ENCODE data around the gene NCAN. TPM values are rescaled to one million over a fixed set of nuclear protein-coding genes. Genes with fewer than 3 reads are reported as not detected.

Gene NCAN
- total RNA-seq, 1 donor from 2014 or later = not detected

- no peak for DNase-seq
- no peak overlapping the region for H3K27ac ChIP-seq
- no peak overlapping the region for H3K4me3 ChIP-seq
- TF ChIP-seq, protein P1, sequence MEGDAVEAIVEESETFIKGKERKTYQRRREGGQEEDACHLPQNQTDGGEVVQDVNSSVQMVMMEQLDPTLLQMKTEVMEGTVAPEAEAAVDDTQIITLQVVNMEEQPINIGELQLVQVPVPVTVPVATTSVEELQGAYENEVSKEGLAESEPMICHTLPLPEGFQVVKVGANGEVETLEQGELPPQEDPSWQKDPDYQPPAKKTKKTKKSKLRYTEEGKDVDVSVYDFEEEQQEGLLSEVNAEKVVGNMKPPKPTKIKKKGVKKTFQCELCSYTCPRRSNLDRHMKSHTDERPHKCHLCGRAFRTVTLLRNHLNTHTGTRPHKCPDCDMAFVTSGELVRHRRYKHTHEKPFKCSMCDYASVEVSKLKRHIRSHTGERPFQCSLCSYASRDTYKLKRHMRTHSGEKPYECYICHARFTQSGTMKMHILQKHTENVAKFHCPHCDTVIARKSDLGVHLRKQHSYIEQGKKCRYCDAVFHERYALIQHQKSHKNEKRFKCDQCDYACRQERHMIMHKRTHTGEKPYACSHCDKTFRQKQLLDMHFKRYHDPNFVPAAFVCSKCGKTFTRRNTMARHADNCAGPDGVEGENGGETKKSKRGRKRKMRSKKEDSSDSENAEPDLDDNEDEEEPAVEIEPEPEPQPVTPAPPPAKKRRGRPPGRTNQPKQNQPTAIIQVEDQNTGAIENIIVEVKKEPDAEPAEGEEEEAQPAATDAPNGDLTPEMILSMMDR (IDR thresholded peaks at IDR 0.05) = no peak
- intact Hi-C loops (cut with DNase I) = no loop called here
- H3K9me3 ChIP-seq = peaks cover 10% of the 10 kb centered on the region
- peaks cover 31% of the 10 kb centered on the region for H3K27me3 ChIP-seq
- peaks cover 6% of the 10 kb centered on the region for H3K4me1 ChIP-seq
- no peaks in the 10 kb centered on the region for H3K36me3 ChIP-seq
- ATAC-seq = no peak
Measured at GRCh38 chr19:19229701-19230100, 17.9 kb downstream of the NCAN start.

GRCh38 chr19:19230999-19231398 is 19.2 kb downstream of the NCAN start:
- no peaks in the 10 kb centered on the region for H3K36me3 ChIP-seq
- DNase-seq = no peak
- TF ChIP-seq, protein P1 (IDR thresholded peaks at IDR 0.05) = no peak
- H3K9me3 ChIP-seq = peaks cover 13% of the 10 kb centered on the region
- no peak for ATAC-seq
- H3K4me1 ChIP-seq = no peaks in the 10 kb centered on the region
- intact Hi-C loops (cut with DNase I) = no loop called here
- H3K27me3 ChIP-seq = peaks cover 22% of the 10 kb centered on the region
- H3K27ac ChIP-seq = no peak overlapping the region
- no peak overlapping the region for H3K4me3 ChIP-seq

GRCh38 chr19:19232261-19232721 is 20.5 kb downstream of the NCAN start:
- Histone ChIP-seq H3K27ac (no peak overlapping the region), H3K36me3 (no peaks in the 10 kb centered on the region), H3K9me3 (peaks cover 13% of the 10 kb centered on the region), H3K27me3 (peaks cover 10% of the 10 kb centered on the region), H3K4me1 (no peaks in the 10 kb centered on the region), H3K4me3 (no peak overlapping the region)
- DNase-seq (no peak), ATAC-seq (no peak)
- TF ChIP-seq, protein P1 (IDR thresholded peaks at IDR 0.05) = no peak
- intact Hi-C loops (cut with DNase I) = no loop called here

DNA sequence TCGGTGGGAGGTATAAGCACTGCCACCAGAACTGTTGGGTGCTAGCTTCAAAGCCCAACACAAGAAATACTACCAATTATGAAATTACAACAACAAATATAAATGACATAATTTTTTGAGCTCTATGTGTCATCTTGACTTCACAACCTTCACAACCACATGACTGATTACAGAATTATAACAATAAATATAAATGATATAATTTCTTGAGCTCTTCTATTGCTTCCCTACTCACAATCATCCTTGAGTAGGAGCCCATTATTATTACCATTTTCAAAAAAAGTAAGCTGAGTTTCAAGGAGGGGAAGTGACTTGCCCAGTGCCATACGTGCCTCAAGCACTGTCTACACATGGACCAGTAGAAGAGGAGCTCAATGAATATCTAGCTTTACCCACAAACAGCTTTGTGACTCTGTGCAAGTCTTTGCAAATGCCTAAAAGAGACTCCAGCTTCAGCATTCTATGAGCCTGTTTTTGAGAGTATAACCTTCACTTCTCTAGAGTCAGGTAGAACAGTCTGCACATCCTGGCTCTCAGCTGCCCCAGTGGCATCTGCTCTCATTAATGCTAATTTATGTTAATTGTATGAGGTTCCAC is 22.6 kb downstream of the NCAN start:
- Histone ChIP-seq H3K4me3 (no peak overlapping the region), H3K27ac (no peak overlapping the region), H3K9me3 (peaks cover 13% of the 10 kb centered on the region), H3K36me3 (no peaks in the 10 kb centered on the region), H3K4me1 (no peaks in the 10 kb centered on the region), H3K27me3 (peaks cover 5% of the 10 kb centered on the region)
- intact Hi-C loops (cut with DNase I) = no loop called here
- TF ChIP-seq, protein P1 (IDR thresholded peaks at IDR 0.05) = no peak
- DNase-seq = no peak
- ATAC-seq = no peak

DNA sequence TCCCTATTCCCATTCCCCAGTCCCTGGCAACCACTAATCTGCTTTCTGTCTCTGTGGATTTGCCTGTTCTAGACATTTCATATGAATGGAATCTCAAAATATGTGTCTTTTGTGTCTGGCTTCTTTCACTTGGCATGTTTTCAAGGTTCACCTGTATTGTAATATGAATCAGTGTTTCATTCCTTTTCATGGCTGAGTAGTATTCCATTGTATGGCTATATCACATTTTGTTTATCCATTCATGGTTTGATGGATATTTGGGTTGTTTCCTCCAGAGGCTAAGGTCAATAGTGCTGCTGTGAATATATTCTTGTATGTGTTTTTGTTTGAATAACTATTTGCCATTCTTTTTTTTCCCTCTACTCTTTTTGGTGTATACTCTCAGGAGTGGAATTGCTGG is 24.4 kb downstream of the NCAN start:
- H3K27ac ChIP-seq = no peak overlapping the region
- no peak for DNase-seq
- H3K9me3 ChIP-seq = peaks cover 13% of the 10 kb centered on the region
- ATAC-seq = no peak
- TF ChIP-seq, protein P1 (IDR thresholded peaks at IDR 0.05) = no peak
- no peaks in the 10 kb centered on the region for H3K36me3 ChIP-seq
- H3K27me3 ChIP-seq = peaks cover 13% of the 10 kb centered on the region
- H3K4me3 ChIP-seq = no peak overlapping the region
- intact Hi-C loops (cut with DNase I) = no loop called here
- no peaks in the 10 kb centered on the region for H3K4me1 ChIP-seq

Measured in upper lobe of right lung (tissue), 1 donor.